ENCODE data around the gene SNORC.

GRCh38 chr2:232854082-232854481, 16.0 kb upstream of the SNORC start:
- no peak for TF ChIP-seq POLR2AphosphoS5 (IDR thresholded peaks at IDR 0.05; ENCODE audit: borderline replicate concordance, low read depth, low read length)
- TF ChIP-seq EZH2 (IDR thresholded peaks at IDR 0.05), result no peak
- TF ChIP-seq FOXP2 (optimal IDR thresholded peaks at IDR 0.05; ENCODE audit: control extremely low read depth, extremely low read length, insufficient read depth), result no peak
